K562 (cell line): ENCODE data around the gene CAPN12.

Source experiments
- CBX5 ChIP-seq: IDR thresholded peaks from 2 replicates; pipeline ENCODE4 v1.6.1; 2014; ENCODE audit warnings: low read depth, borderline replicate concordance
- CTCF ChIP-seq, 3 experiments: IDR thresholded peaks in 2 of 3; conservative IDR thresholded peaks in 1 of 3; 2 replicates each; pipeline ENCODE4 v1.5.1; 2011 to 2012; ENCODE audit warnings: low read length in 3 of 3, mild to moderate bottlenecking in 3 of 3, control low read depth in 2 of 3, improper control_type of control experiment in 1 of 3, inconsistent platforms in 1 of 3, low read depth in 1 of 3, mixed read lengths in 1 of 3, moderate library complexity in 1 of 3; ENCODE audit not compliant: insufficient read depth in 2 of 3
- EP300 ChIP-seq: IDR thresholded peaks from 2 replicates; pipeline ENCODE4 v1.6.1; 2012; ENCODE audit warnings: low read length, improper control_type of control experiment
- EZH2 ChIP-seq: IDR thresholded peaks from 2 replicates; pipeline ENCODE4 v1.6.1; 2012; ENCODE audit warnings: low read depth, mild to moderate bottlenecking, inconsistent platforms, low read length, borderline replicate concordance
- IRF2 ChIP-seq: sonication (generic); formaldehyde crosslinking; IDR thresholded peaks from 2 replicates; pipeline ENCODE4 v1.8.1; 2022; ENCODE audit warnings: mild to moderate bottlenecking, missing genetic modification reagents
- MGA ChIP-seq: fragments of 450-650 bp; IDR thresholded peaks from 2 replicates; pipeline ENCODE4 v1.6.1; 2016; ENCODE audit warnings: mild to moderate bottlenecking, moderate library complexity
- MIER1 ChIP-seq: fragments of 450-650 bp; IDR thresholded peaks from 2 replicates; pipeline ENCODE4 v1.6.1; 2016; ENCODE audit warnings: antibody characterized with exemption, mild to moderate bottlenecking, low read depth
- MXI1 ChIP-seq: IDR thresholded peaks from 2 replicates; pipeline ENCODE4 v1.6.1; 2011; ENCODE audit warnings: low read depth, mild to moderate bottlenecking, improper control_type of control experiment, low read length
- SRSF3 ChIP-seq: fragments of 200-400 bp; formaldehyde crosslinking; IDR thresholded peaks from 2 replicates; pipeline ENCODE4 v1.6.1; 2016; ENCODE audit warnings: mild to moderate bottlenecking, low read length, moderate library complexity; ENCODE audit not compliant: insufficient read depth
- USF2 ChIP-seq: sonication (generic); formaldehyde crosslinking; IDR thresholded peaks from 2 replicates; pipeline ENCODE4 v1.5.0; 2020; ENCODE audit warnings: missing genetic modification reagents
- ZBTB26 ChIP-seq: fragments of 450-650 bp; formaldehyde crosslinking; IDR thresholded peaks from 2 replicates; pipeline ENCODE4 v1.4.0; 2022; ENCODE audit warnings: missing genetic modification characterization
- TF ChIP-seq, protein P1 (sequence below): sonication (generic); formaldehyde crosslinking; IDR thresholded peaks from 2 replicates; pipeline ENCODE4 v1.9.0; 2022; ENCODE audit warnings: mild to moderate bottlenecking, missing genetic modification reagents

DNA sequence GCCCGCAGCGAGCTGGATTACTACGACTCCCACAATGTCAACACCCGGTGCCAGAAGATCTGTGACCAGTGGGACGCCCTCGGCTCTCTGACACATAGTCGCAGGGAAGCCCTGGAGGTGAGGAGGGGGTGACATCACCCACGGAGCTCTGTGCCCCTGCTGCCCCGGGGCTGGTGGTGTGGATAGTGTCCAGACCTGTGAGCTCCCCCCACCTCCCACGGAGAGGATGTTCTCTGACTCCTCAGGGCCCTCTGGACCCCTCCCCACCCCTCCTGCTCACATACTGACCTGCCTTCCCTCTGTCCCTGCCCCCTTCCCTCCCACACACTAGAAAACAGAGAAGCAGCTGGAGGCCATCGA lies 20.7 kb downstream of the CAPN12 start:
- TF ChIP-seq MXI1 (no peak), CBX5 (no peak), USF2 (CRISPR knock-in tag) (no peak), ZBTB26 (CRISPR knock-in tag) (no peak), CTCF (IDR thresholded peaks at IDR 0.05 in 2 of 3, conservative IDR thresholded peaks at IDR 0.05 in 1 of 3; ENCODE audit: insufficient read depth in 2 of 3, low read depth in 1 of 3, low read length in 3 of 3) (no peak), MGA (no peak), EP300 (no peak), MIER1 (no peak), EZH2 (no peak), SRSF3 (no peak), IRF2 (CRISPR knock-in tag) (no peak)
- TF ChIP-seq, protein P1, sequence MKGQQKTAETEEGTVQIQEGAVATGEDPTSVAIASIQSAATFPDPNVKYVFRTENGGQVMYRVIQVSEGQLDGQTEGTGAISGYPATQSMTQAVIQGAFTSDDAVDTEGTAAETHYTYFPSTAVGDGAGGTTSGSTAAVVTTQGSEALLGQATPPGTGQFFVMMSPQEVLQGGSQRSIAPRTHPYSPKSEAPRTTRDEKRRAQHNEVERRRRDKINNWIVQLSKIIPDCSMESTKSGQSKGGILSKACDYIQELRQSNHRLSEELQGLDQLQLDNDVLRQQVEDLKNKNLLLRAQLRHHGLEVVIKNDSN (CRISPR knock-in tag): no peak
